Medulla oblongata (tissue), 1 donor: ENCODE measurements around the gene LDLRAD3.

Experiments used
- DNase-seq: peaks from one replicate; pipeline ENCODE4 v3.0.0-alpha.2; 2015; ENCODE audit errors: extremely low spot score

LDLRAD3 gene

DNA sequence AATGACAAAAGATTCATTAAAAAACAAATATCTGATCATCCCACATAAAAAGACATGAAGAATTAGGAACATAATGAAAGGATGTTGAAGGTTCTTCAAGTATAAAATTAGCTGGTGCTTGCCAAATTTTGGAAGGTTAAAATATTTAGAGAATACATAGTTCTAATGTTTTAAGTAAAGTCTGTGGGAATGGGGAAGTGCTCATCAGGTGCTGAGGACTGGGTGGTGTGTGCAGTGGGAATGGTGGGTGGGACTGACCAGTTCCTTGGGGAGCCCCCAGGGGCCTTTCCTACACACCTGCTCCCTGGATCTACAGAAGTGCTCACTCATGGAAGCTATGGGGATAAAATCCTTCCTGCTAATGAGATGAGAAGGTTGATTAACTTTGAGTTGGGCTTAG lies 11.8 kb downstream of the LDLRAD3 start:
- no peak for DNase-seq

DNA sequence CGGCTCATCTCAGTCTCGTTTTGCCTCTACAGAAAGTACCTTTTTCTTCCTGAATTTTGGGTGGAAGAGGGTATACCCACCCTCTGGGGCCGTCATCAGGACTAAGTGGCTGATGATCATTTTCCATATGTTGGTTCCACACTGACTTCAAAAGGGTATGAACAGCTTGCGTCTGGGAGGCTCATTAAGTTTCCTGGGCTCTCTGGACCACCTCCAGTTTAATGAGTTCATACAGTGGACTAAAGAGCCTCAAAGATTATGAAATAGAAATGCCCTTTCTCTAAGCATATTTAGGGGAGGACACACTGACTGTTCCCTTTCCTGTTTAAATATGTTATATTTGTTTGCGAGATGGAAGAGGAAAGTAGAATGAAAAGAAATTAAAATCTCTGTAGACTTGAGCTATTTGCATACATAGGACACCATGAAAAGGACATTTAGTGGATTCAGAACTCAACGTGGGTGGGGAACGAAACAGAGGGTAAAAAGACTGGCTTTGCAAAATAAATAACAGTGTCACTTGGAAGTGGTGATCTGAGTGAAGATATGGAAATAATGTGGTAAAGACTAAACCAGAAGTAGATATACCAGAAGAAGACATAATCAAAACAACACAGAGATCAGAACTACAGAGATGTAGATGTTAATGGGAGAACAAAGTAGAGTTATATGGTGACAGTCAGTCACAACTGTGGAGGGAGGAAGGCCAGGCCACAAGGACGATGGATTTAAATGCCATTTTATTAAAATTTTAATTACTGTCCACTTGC lies 18.7 kb downstream of the LDLRAD3 start:
- no peak for DNase-seq

DNA sequence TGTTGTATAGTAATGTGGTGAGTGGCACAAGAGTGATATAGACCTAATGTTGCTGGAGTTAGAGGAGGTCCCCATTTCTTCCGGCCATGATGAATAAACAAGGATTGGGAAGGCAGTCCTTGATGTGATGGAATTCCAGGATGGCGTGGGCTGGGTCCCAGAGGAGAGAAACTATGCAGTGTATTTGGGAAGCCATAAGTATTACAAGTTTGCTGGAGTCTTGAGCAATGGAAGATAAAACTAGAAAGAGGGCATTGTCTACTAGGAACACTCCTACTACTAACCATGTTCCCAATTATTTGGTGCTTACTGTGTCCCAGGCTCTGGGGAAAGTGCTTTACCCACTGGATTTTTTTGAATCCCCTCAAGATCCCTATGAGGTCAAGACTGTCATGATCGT lies 20.0 kb downstream of the LDLRAD3 start:
- no peak for DNase-seq

DNA sequence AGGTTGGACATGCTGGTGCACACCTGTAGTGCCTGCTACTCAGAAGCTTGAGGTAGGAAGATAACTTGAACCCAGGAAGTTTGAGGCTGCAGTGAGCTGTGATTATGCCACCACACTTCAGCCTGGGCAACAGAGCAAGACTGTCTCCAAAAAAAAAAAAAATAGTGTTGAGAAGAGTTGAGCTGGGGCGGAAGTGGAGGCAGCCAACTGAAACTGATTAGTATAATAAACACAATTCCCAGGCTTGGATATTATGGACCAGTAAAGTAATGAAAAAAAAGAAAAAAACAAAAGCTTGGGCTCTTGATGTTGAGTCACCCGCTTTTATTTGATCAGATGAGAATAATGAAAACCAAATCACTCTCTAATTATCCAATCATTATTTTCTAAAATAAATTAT lies 21.0 kb downstream of the LDLRAD3 start:
- no peak for DNase-seq

DNA sequence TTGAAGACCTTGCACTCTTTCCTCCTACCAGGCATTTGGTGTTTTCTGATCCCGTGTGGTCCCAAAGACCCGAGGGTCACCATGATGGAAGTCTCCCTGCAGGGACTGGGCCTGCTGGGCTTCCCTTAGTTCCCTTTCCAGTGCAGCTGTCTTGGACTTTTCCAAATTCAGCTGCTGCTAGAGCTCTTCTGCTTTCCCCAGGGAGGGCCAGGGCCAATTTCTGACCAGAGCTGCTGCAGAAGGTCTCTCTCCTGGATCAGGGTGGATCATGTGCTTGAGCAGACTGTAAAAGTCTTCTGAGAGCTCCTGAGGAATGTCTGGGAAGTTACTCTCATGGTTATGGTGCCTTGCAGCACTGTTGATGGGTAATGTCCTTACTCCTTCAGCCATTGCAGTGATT lies 23.2 kb downstream of the LDLRAD3 start:
- DNase-seq, result no peak

DNA sequence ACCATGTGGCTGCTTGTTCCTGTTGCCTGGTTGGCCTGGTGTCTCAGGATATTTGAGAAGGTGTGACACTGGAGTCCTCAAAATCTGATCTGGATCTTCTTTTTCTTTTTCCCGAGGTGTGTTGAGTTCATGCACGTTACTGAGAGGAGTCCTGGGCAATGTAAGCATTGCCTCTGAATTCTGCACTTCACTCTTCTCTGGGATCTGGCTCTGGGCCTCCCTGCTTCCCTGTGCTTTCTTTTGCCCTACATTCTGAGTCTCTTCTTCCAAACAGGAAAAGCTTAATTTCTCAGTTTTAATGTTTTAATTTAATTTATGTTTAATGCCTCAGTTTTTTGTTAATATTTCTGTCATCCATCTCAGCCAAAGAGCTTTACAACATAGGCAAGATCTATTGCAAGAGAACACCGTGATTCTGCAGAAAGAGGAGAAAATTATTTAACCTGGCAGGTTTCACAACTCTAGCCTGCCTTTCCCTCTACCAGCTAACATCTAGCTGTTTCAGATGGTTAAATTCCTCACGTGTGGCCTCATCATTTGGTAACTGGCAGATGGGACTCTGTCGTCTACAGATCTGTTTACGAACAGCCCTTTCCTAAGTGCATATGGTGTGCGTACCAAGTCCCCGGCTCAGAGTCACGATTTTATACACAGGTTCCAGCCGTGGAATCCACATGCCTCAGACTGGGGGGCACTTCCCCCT lies 24.7 kb downstream of the LDLRAD3 start:
- no peak for DNase-seq

DNA sequence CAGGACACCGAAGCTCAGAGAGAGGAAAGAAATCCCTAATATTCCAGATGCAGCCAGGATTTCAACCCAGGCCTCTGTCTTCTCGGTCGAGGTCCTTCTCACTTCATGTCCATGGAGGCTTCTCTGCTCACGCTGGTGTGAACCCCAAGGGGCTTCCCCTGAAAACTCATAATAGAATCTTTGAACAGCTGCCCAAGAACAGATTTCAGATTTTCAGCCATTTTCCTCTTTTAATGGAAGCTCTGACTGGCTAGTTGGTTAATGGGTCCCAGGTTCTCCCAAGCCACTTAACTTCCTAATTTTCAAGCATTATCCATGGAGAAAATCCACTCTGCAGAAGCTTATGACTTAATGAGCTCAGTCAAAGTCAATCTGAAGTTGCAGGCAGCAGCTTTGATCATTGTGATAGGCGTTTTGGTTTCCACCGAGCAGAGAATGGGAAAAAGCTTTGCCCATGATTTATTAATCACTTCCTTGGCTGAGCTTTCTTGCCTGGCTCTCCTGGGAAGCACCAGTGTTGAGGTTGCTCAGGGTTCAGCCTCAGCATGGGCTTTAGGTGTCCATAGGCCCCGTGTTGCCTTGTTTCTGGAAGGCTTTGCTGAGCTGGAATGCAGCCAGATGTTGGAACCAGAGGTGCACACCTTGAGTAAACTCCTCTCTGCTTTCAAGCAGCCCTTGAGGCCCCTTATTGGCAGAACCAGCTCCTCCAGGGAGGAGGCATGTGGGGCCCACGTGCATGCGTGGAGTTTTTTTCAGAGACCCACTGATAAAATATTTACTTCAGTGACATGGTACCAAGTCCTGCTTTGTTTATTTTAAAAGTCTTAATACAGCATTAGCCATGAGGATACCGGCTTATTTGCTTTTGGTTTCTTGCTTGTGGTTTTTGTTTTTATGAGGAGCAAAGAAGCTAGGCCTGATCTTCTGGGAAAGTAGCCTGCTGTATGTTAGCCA lies 25.5 kb downstream of the LDLRAD3 start:
- no peak for DNase-seq

DNA sequence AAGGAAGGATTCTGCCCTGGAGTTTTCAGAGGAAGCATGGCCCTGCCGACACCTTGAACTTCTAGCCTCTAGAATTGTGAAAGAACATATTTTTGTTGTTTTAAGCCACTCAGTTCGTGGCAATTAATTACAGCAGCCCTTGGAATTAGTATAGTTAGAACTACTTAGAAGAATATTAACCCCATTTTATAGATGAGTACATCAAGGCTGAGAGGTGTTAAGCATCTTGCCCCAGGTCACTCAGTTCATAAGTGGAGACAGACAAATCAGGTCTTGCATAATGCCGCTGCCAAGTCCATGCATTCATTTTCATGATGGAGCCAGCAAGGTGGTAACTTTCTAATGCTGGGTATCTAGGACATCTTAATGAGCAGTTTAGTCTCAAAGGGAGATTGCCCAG lies 26.6 kb downstream of the LDLRAD3 start:
- DNase-seq, result no peak

DNA sequence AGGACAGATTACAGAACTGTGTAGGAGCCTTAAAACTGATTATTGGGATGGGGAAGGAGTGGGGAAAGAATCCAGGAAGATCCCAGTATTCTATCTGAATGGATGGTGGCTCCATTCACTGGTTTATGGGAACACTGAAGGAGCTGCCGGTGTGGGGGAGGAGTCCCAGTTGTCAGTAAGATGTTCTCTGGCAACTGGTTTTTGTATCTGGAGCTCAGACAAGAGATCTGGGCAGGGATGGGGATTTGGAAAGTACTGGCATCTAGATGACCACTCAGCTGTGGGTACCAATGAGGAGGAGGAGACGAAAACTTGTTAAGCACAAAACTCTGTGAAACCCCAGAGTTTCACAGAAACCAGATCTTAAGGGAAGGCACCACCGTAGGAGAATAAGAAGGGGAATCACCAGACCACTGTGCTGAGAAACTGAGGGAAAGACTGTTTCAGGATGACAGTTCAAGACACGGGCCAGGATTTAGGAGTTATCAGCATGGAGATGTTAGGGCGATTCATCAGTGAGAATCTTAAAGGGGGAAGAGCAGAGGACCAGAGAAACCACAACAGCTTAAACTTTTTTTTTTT lies 28.1 kb downstream of the LDLRAD3 start:
- DNase-seq, result no peak

DNA sequence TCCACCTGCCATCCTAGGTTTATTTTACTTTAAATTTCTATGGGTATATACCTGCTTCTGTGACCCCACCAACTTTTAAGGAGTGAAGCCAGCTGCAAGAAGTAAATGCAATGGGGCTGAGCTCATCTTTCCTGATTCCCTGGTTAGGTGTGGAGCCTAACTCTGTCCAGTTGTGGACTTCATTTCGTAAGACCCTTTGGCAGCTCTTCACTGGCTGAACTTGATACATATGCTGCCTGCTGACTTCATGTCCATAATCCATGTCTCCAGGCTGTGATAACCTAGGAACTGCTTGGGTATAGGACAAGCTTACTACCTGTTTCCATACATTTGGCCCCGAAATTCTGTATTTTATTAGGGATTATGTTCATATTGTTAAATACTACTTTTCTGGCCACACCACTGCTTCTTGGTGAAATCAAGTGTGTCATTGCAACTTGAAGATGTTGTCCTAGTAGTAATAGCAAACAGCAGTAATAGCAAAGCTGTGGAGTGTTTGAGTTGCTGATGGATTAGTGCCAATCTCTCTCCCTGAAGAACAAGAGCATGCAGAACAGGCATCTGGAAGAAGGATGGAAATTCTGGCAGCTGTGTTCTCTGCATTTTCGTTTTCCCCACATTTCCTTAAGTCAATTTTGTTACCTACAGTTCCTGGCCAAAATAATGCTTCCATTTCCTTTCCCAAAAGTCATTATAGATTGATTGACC lies 31.2 kb downstream of the LDLRAD3 start:
- DNase-seq, result no peak

DNA sequence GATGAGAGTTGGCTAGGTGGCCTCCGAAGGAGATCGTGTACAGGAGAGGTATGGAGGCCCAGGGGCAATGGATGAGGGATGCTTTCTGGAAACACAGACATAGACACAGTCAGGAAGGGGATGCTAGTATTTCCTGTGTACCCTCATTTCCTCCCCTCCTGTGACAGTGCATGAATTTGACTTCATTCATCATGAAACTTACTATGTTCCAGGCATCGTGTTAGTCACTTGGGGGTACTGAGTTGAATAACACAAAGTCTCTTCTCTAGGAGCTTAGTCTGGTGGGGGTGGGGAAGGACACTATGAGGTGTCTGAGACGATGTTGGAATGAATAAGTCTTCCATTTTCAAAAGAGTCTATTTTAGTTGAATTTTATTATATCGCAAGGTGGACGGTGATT lies 32.6 kb downstream of the LDLRAD3 start:
- DNase-seq, result no peak

DNA sequence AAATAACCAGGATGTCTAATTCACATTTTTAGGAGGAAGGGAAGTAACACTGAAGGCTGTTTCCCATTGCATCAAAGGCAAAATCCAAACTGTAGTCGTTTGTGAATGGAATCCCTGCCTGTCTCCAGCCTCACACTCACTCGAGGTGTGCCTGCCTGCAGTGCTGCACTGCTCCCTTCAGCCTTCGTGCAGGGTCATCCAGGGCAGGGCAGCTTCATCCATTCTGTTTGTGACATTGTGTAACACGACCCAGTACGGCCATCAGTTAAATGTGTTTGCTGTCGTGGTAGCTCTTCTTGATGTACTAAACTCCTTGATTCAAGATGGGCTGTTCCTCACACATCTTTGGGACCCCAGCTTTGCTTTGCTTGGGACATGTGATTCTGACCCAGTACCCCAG lies 34.3 kb downstream of the LDLRAD3 start:
- DNase-seq, result no peak

DNA sequence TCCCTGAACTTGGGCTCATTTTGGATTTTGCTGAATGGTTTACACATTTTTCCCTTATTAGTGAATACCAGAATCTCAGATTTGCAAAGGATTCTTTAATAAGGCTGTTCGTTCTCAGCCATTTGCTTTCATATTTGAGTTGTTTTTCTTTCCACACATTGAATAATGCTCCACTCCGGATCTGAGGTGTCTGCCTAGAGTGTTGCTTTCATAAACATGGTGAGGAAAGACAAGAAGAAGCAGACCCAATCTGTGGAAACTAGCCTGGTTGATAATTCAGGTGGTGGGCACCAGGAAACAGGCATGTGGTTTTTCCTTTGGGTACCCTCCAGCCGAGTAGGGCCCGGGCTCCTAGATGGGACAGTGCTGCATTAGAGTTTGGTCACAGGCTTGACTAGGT lies 35.0 kb downstream of the LDLRAD3 start:
- DNase-seq, result no peak

DNA sequence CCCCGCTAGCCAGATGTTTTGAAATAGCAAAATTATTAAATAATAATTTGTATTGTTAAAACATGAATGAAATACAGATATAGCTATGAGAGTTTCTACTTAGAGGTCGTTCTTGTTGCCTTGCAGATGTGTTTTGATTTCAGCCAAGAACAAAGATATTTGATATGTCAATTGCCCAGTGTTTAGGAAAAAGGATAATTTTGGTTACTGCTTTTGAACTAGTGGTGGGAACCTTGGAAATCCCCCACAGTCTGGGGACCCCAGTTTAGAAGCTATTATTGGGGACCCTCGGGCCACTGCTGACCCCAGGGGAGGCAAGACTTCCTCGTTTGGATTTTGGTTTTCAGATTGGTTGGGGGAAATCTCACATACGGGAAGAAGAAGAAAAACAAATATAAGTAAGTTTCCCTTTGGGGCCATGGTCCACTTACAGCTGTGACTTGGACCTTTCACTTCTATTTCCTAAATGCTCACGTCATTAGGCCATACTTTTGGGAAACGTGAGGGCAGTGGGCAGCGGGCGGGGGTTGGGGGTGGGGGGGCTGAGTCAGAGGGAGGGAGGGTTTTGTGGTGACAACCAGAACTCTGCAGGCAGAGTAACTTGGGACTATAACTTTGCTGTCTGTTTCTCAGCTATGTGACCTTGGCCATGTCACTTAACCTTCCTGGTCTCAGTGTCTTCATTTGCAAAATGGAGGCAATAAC lies 37.0 kb downstream of the LDLRAD3 start:
- no peak for DNase-seq

DNA sequence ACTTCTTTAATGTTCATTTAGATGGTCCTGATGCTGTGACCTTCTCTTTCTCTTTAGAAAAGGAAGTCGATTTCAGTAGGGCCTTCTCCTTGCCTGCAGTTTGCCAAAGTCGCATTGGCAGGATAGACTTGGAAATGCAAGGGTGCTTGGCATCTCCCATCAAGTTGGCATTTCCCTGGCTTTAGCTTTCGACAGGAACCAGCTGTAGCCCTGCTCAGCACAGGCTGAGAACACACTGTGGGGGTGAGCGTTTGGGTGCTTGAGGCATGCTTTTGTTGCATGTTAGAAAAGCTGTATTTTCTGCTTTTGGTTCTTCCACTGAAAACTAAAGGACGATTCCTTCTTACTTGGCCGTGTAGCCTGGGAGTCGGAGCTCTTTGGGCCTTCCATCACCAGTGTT lies 37.7 kb downstream of the LDLRAD3 start:
- no peak for DNase-seq

DNA sequence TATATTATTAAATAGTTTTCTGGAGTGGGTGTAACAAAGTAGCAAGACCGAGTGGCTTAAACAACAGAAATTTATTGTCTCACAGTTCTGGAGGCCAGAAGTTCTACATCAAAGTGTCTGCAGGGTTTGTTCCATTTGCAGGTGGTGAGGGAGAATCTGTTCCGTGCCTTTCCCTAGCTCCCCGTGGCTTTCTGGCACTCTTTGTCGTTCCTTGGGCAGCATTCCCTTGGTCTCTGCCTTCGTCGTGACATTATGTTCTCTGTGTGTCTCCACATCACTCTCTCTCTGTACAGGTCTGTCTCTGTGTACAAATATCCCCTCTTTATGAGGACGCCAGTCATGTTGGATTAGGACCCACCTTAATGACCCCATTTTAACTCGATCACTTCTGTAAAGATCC lies 38.2 kb downstream of the LDLRAD3 start:
- DNase-seq, result no peak

DNA sequence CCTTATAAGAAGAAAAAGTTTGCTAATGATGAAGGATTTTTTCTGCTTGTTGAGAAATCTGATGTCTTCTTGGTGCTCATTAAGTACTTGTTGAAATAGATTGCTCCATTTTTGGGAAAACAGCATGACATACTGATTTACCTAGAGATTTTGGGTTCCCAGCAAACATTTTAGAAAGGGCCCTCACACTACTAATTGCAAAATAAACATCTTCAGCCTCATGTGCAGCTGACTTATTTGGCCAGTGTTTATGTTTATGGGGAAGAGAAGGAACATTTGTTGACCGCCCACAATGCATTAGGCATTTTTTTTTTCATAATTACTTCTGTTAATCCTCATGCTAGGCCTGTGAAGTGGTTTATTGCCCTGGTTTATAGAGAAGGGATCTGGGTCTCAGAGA lies 40.1 kb downstream of the LDLRAD3 start:
- no peak for DNase-seq

DNA sequence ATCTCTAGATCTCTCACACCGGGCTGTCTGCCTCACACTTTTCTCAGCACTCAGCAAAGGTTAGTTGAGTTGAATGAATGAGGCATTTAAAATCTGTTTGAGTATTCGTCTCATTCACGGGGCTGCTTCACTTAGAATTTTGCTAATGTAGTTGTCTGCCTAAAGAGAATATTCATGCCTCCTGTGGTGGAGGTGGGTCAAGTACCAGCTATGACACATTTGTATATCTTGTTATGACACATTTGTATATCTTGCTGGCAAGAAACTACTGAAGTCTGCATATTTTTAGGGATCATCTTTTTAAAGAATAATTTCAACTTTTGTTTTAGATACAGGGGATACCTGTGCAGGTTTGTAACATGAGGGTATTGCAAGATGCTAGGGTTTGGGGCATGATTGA lies 43.1 kb downstream of the LDLRAD3 start:
- no peak for DNase-seq

DNA sequence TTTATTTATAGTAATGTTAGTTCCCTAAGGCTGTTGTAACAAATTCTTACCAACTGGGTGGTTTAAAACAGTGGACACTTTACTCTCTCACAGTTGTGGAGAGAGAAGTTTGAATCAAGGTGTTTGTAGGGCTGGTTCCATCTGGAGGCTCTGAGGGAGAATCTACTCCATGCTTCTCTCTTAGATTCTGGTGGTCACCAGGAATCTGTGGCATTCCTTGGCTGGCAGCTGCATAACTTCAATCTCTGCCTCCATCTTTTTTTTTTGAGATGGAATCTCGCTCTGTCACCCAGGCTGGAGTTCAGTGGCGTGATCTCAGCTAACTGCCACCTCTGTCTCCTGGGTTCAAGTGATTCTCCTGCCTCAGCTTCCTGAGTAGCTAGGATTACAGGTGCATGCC lies 46.3 kb downstream of the LDLRAD3 start:
- DNase-seq, result no peak

DNA sequence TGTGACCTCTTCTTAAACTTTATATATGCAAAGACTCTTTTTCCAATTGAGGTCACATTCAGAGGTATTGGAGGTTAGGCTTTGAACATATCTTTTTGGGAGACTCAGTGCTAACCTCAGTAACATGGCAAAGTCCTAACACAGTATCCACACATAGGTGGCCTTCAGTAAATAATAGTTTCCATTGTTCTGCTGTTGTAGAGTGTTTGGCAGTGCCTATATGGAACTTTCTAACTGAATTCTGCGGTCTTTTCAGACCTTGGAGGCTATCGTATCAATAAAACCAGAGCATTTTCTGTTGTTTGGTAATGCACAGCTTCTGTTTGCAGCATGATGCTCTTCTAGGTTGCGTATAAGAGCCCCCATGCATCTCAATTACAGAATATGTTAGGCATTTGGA lies 47.0 kb downstream of the LDLRAD3 start:
- DNase-seq, result no peak

DNA sequence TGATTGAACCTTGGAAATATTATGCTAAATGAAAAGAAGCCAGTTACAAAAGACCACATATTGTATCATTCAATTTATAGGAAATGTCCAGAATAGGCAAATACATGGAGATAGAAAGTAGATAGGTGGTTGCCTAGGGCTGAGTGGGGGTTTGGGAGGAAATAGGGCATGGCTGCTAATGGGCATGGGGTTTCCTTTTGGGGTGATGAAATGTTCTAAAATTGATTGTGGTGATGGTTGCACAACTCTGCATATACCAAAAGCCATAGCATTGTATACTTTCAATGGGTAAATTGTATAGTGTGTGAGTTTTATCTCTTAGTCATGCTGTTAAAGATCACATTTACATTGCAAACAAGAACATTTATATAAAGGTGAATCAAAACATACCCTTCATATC lies 48.7 kb downstream of the LDLRAD3 start:
- no peak for DNase-seq
